Skin of body (tissue), 2 donors: Measurements from ENCODE around the gene GALNT8. TPM values are rescaled to one million over a fixed set of nuclear protein-coding genes. Genes with fewer than 3 reads are reported as not detected.
"Not testable (repeated sequence)": the region's sequence is repeated elsewhere in the genome, so short reads cannot be mapped to it uniquely, and the experiment has no call there.

Source experiments
- DNase-seq: peaks from one replicate; lab custom pipeline; 2025; lab: John Stamatoyannopoulos, UW
- total RNA-seq: library from RNA; depleted of rRNA; stranded (reverse); fragments of >200 nt; gene quantifications from one replicate; pipeline ENCODE4 v1.2.3, GENCODE V29; 2014

The GALNT8 gene
- total RNA-seq: 2.7 TPM

- DNase-seq: no peak
These were observed at the start of gene GALNT8 for GRCh38 chr12:4719821-4720636. TSS of gene GALNT8 (plus strand) at chr12:4720400. CDS start at chr12:4720678, 278 bp downstream.

GRCh38 chr12:4679711-4680110 is 40.5 kb upstream of the GALNT8 start:
- DNase-seq: no peak

GRCh38 chr12:4681732-4682131 is 38.5 kb upstream of the GALNT8 start:
- DNase-seq: no peak

GRCh38 chr12:4685317-4685716 is 34.9 kb upstream of the GALNT8 start:
- DNase-seq: no peak

GRCh38 chr12:4690760-4691159 is 29.4 kb upstream of the GALNT8 start:
- no peak for DNase-seq

DNA sequence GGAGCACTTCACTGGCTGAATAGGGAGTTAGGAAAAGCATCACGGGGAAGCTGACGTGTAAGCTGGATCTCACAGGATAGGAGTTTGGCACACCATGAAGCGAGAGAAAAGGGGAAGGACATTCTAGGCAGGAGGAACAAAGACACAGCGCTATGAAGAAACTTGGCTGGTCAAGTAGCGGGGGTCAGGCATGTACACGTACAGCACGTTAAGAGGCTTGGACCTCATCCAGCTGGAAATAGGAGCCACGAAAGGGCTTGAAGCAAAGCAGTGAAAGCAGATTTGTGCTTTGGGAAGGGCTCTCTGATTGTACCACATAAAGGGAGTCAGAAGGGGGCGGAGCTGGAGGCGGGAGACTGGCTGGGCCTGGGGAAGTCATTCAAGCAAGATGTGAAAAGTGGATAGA is 19.6 kb upstream of the GALNT8 start:
- DNase-seq: peak; percentile 82

DNA sequence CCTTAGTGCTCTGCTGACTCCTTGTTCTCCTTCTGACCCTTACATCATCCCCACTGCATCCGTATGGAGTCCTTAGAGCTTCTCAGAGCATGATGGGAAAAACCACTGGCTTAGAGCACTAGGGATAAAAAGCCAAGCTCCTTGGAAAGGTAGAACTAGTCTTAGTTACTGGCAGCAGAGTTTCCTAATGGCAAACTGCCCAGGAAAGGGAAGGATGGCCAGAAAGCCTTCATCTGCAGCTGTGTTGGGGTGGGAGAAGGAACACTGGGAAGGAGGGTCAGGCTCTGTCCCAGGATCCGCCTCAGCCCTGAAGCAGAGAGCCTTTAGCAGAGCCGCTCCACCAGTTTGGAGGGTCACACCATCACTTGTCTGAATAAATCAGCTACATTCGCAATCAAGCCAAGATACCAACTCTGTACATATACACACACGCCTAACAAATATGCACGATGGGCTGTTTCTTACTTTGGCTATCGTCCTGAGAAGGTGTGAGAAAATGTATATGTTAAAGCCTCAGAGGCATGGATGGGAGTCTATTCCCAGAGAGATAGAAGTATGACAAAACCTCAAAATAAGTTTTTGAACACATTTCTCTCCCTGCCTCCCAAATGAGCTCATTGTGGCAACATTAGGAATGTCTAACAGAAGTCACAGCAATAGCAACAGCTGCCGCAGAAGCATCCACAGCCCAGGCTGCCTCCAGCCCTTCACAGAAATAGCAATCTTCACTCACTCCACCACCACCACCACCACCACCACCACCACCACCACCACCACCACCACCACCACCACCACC is 18.6 kb upstream of the GALNT8 start:
- peak; percentile 68 for DNase-seq

- no peak for DNase-seq
These were observed 16.5 kb upstream of the GALNT8 start for GRCh38 chr12:4703676-4704075.

- no peak for DNase-seq
These were observed 14.4 kb upstream of the GALNT8 start for GRCh38 chr12:4705824-4706223.

DNA sequence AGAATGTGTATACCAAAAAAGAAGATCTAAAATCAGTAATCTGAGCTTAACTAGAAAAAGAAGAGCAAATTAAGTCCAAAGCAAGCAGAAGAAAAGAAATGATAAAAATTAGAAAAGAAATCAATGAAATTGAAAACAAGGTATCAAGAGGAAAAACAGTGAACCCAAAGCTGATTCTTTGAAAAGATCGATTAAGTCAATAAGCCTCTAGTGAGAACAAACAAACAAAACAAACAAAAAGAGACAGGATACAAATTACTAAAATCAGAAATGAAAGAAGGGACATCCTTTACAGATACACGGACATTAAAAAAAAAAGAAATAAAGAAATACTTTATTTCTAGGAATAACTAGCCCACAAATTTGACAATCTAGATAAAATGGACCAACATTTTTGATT is 12.9 kb upstream of the GALNT8 start:
- DNase-seq: no peak

DNA sequence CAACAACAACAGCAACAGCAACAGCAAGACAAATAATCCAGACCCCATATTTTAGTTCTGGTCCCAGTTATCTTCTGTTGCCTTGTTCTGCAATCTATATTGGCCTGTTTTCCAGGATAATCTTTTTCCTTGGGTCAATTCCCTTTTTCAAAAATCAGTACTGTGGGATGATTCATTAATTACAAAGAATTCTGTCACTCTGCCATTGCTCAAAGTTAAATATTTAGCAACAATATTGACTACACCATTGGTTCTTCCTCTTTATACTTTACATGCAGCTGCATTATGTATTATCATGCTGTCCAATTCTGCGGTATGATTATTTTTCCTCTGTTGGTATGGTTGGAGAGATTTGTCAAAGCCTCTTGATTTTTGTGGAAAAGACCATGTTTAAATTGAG is 10.1 kb upstream of the GALNT8 start:
- no peak for DNase-seq

DNA sequence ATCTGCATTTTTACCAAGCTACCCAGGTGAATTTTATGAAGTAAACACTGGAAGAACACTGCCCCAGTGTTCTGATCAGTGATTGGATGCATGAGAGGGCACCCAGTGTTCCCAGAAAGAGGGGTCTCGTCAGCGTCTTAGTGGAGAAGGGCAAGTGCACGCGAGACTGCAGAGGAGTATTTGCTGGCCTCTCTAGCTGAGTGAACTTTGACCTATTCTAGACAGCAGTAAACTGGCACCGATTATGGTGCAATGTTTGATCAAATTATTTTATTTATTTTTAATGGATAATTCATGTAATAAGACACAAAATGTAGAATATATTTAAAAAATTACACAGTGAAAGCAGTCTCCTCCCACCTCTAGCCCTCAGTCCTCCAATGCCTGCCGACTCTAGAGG is 5.3 kb upstream of the GALNT8 start:
- DNase-seq: no peak

DNA sequence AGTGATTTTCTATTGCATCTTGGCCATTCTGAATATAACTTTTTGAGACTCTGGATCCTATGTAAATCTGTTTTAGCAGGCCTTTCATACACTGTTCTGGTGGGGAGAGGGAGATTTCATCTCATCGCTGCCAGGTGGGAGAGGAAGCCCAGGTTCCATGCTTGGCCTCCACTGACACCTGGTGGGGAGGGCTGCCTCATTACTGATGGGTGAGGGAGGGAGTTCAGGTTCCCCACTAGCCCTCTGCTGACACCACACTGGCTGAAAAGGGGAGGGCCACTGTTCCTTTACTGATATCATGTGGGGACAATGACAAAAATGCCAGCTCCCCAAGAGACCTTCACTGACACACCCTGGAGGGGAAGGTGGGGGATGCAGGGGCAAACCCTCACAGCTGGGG is 2.4 kb upstream of the GALNT8 start:
- no peak for DNase-seq

DNA sequence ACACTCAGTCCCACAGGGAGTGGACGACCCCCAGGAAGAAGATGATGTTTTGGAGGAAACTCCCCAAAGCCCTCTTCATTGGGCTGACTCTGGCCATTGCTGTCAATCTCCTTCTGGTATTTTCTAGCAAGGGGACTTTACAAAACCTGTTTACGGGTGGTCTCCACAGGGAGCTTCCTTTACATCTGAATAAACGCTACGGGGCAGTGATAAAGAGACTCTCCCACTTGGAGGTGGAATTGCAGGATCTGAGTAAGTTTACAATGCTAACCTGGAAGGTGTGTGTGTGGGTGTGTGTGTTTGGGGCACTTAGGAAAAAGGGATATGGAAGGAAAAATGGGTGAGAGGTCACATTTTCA is 416 bp downstream of the GALNT8 start:
- no peak for DNase-seq

- DNase-seq: not testable (repeated sequence)
These were observed 1.4 kb downstream of the GALNT8 start for GRCh38 chr12:4721587-4721986.

DNA sequence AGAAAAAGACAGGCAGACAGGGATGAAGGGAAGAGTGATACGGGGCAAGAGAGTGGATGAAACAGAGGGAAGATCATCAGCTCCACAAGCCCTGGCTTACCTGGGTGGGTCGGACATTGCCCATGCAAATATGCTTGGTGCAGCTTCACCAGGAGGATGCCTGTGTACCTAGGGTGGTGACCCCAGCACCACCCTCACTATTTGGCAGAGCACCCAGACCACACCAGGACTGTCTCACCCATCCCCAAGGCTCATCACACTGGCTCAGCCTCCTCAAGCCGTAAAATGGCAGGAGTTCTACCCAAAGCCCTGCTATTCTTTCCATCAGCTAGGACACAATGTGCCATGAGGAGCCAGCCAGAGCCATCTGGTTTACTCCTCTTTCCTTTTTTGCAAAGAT is 3.0 kb downstream of the GALNT8 start:
- DNase-seq: no peak

DNA sequence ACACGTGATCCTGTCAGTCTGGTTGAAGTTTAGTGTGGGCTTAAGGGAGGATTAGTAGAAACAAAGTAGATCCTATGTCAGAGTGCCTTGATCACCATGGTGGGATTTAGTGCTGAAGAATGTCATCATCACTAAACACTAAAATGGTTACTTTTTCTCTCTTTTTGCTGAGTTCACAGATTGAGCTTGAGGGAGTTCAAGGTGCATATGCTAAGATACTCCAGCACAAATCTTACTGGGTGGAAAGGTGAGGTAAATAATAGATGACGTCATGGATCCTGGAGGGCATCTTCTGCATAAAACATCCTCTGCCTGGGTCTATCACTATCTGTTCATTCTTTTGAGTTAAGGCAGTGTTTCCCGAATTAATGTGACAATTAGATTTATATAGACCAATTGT is 4.9 kb downstream of the GALNT8 start:
- DNase-seq: no peak

GRCh38 chr12:4734625-4735340 is 14.6 kb downstream of the GALNT8 start:
- no peak for DNase-seq

DNA sequence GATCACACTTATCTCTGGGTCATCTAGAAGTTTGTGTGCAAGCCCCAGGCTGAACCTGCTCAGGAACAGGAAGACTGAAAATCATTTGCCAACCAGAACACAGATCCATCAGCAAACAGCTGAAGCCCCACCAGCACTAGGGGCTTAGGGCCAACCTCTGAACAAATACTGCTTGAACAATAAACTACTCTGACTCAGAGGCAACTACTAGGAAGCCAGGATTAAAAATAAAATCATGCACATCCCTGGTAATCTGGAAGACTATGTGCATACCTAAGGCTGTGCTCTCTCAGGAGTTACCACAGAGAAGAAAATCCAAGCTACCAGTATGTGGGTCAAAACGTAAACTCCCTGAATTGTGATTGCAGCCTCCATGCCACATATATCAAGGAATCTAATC is 15.9 kb downstream of the GALNT8 start:
- DNase-seq: no peak

GRCh38 chr12:4738541-4738940 is 18.3 kb downstream of the GALNT8 start:
- no peak for DNase-seq

DNA sequence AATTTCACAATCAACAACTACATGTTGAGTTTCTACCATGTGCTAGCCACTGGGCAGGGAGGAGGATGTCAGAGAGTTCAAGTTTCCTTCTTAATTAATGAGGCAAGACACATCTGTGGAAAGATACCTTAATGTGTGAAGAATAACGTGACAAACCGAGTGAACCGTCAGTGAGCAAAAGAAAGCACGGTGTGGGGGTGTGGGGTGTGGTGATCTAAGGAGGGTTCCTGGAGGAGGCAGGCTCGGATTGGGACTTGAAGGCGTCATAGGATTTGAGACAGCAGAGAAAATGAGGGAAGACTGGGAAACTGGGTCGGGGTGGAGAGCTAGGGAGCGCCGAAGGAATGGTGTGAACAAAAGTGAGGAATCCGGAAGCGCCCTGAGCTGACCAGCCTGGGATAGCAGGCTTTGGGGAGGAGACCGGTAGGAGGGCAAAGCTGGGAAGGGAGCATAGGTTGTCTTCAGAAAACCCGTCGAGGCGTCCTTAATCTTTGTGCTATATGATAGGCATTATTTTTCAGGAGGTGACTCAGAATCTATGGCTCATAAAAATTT is 22.3 kb downstream of the GALNT8 start:
- no peak for DNase-seq

DNA sequence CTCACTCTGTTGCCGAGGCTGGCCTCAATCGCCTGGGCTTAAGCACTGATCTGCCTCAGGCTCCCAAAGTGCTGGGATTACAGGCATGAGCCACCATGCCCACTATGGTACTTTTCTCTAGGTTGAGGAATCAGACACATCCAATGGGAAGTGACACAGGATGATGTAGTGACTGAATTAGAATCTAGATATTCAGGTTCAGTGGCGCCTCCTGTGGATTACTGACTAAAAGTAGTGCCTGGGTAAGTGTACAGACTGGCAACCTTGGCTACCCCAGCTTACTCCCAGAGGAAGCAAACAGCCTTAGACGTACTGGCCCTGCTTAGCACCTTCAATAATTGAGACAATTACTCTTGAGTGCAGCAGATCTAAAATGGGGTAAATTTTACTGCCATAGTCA is 22.8 kb downstream of the GALNT8 start:
- no peak for DNase-seq
